ENCODE data around the gene FLNC. TPM values are rescaled to one million over a fixed set of nuclear protein-coding genes. Genes with fewer than 3 reads are reported as not detected.

FLNC gene
- polyA plus RNA-seq, 2 of the 4 experiments (the other 2 are of a cell fraction) = 0.43 to 3.4 TPM

DNA sequence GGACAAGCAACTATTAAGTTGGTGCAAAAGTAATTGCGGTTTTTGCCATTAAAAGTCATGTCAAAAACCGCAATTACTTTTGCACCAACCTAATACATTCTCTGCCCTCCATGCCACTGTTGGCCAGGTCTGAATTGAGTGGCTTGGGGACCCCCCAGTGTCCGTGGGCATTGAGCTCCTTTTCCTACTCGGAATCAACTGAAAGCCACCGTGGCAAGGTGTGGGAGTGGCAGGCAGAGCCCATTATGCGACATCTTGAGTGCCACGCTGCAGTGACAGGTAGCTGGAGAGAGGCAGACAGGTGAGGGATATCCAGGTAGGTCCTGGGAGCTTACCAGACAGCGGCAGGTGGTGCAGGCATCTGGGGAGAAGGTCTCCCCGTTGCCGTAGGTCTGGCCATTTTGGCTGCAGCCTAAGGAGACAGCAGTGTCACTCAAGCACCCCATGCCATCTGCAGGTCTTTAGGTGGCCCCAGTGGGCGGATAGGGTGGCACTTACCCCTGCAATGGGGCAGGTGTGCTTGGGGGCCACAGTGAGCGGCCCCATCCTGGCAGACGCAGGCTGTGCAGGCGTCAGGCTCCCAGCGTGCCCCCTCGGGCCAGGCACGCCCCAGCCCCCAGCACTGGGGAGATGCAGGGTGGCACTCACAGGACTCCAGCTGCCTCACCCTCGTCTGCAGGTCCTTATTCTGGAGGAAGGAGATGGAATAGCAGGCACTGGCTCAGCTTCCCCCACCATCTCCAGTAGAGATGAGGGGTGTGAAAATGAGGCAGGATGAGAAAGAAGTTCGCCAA lies 76.8 kb downstream of the FLNC start:
- ChIA-PET POLR2A (no interaction called here), CTCF (interaction anchor here (1.0 to 1.5 kb wide), 3 partner anchors 181 to 304 kb away, joined by 3 read pairs; no protein-coding TSS in a partner anchor)

More for the DNA sequence above, 76.8 kb downstream of the FLNC start:
- no peak overlapping the region for H3K4me2 ChIP-seq
- no peak overlapping the region for H3K27ac ChIP-seq
- H3K4me1 ChIP-seq = peaks cover 16% of the 10 kb centered on the region; the same call in 1 of the 3 replicates
- ATAC-seq = no peak
- 36% methylated on average over 13 of the region's 19 CpGs for WGBS (ENCODE audit: missing lambda C conversion rate)
- no peak overlapping the region for H3K4me3 ChIP-seq
- DNase-seq (ENCODE audit: low read depth in 1 of 2, low spot score in 1 of 2) = no peak
- FAIRE-seq = no peak
- H3K9me3 ChIP-seq = no peaks in the 10 kb centered on the region
- TF ChIP-seq, protein P1, sequence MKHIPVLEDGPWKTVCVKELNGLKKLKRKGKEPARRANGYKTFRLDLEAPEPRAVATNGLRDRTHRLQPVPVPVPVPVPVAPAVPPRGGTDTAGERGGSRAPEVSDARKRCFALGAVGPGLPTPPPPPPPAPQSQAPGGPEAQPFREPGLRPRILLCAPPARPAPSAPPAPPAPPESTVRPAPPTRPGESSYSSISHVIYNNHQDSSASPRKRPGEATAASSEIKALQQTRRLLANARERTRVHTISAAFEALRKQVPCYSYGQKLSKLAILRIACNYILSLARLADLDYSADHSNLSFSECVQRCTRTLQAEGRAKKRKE (CRISPR knock-in tag; IDR thresholded peaks at IDR 0.05; ENCODE audit: low read depth) = no peak
- TF ChIP-seq, protein P2, sequence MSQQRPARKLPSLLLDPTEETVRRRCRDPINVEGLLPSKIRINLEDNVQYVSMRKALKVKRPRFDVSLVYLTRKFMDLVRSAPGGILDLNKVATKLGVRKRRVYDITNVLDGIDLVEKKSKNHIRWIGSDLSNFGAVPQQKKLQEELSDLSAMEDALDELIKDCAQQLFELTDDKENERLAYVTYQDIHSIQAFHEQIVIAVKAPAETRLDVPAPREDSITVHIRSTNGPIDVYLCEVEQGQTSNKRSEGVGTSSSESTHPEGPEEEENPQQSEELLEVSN (IDR thresholded peaks at IDR 0.05; ENCODE audit: borderline replicate concordance, low read depth) = no peak
- TF ChIP-seq EHMT2 (IDR thresholded peaks at IDR 0.05; ENCODE audit: low read depth) (no peak), KDM5A (IDR thresholded peaks at IDR 0.05) (no peak), ZC3H11A (IDR thresholded peaks at IDR 0.05) (no peak), PHF8 (IDR thresholded peaks at IDR 0.05; ENCODE audit: borderline replicate concordance, low read depth) (no peak), HOXA7 (CRISPR knock-in tag; IDR thresholded peaks at IDR 0.05) (no peak), NPAS2 (CRISPR knock-in tag; IDR thresholded peaks at IDR 0.05; ENCODE audit: borderline replicate concordance) (no peak), ESRRA (IDR thresholded peaks at IDR 0.05; ENCODE audit: borderline replicate concordance, low read length) (no peak), NR3C1 (IDR thresholded peaks at IDR 0.05) (no peak), POLR2A (IDR thresholded peaks at IDR 0.05; ENCODE audit: low read length) (no peak), MAZ (IDR thresholded peaks at IDR 0.05; ENCODE audit: borderline replicate concordance, low read depth, low read length) (no peak), CHD2 (IDR thresholded peaks at IDR 0.05; ENCODE audit: low read length, partially characterized antibody) (no peak), HOXB13 (CRISPR knock-in tag; IDR thresholded peaks at IDR 0.05; ENCODE audit: low read depth) (no peak), RNF2 (IDR thresholded peaks at IDR 0.05; ENCODE audit: borderline replicate concordance, low read depth) (no peak)
- TF ChIP-seq, protein P3, sequence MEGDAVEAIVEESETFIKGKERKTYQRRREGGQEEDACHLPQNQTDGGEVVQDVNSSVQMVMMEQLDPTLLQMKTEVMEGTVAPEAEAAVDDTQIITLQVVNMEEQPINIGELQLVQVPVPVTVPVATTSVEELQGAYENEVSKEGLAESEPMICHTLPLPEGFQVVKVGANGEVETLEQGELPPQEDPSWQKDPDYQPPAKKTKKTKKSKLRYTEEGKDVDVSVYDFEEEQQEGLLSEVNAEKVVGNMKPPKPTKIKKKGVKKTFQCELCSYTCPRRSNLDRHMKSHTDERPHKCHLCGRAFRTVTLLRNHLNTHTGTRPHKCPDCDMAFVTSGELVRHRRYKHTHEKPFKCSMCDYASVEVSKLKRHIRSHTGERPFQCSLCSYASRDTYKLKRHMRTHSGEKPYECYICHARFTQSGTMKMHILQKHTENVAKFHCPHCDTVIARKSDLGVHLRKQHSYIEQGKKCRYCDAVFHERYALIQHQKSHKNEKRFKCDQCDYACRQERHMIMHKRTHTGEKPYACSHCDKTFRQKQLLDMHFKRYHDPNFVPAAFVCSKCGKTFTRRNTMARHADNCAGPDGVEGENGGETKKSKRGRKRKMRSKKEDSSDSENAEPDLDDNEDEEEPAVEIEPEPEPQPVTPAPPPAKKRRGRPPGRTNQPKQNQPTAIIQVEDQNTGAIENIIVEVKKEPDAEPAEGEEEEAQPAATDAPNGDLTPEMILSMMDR (IDR thresholded peaks at IDR 0.05) = no peak
- TF ChIP-seq, protein P4, sequence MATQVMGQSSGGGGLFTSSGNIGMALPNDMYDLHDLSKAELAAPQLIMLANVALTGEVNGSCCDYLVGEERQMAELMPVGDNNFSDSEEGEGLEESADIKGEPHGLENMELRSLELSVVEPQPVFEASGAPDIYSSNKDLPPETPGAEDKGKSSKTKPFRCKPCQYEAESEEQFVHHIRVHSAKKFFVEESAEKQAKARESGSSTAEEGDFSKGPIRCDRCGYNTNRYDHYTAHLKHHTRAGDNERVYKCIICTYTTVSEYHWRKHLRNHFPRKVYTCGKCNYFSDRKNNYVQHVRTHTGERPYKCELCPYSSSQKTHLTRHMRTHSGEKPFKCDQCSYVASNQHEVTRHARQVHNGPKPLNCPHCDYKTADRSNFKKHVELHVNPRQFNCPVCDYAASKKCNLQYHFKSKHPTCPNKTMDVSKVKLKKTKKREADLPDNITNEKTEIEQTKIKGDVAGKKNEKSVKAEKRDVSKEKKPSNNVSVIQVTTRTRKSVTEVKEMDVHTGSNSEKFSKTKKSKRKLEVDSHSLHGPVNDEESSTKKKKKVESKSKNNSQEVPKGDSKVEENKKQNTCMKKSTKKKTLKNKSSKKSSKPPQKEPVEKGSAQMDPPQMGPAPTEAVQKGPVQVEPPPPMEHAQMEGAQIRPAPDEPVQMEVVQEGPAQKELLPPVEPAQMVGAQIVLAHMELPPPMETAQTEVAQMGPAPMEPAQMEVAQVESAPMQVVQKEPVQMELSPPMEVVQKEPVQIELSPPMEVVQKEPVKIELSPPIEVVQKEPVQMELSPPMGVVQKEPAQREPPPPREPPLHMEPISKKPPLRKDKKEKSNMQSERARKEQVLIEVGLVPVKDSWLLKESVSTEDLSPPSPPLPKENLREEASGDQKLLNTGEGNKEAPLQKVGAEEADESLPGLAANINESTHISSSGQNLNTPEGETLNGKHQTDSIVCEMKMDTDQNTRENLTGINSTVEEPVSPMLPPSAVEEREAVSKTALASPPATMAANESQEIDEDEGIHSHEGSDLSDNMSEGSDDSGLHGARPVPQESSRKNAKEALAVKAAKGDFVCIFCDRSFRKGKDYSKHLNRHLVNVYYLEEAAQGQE (IDR thresholded peaks at IDR 0.05) = no peak
- TF ChIP-seq, protein P5, sequence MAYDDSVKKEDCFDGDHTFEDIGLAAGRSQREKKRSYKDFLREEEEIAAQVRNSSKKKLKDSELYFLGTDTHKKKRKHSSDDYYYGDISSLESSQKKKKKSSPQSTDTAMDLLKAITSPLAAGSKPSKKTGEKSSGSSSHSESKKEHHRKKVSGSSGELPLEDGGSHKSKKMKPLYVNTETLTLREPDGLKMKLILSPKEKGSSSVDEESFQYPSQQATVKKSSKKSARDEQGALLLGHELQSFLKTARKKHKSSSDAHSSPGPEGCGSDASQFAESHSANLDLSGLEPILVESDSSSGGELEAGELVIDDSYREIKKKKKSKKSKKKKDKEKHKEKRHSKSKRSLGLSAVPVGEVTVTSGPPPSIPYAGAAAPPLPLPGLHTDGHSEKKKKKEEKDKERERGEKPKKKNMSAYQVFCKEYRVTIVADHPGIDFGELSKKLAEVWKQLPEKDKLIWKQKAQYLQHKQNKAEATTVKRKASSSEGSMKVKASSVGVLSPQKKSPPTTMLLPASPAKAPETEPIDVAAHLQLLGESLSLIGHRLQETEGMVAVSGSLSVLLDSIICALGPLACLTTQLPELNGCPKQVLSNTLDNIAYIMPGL (CRISPR knock-in tag; IDR thresholded peaks at IDR 0.05; ENCODE audit: borderline replicate concordance) = no peak
- TF ChIP-seq, protein P6, sequence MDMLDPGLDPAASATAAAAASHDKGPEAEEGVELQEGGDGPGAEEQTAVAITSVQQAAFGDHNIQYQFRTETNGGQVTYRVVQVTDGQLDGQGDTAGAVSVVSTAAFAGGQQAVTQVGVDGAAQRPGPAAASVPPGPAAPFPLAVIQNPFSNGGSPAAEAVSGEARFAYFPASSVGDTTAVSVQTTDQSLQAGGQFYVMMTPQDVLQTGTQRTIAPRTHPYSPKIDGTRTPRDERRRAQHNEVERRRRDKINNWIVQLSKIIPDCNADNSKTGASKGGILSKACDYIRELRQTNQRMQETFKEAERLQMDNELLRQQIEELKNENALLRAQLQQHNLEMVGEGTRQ (IDR thresholded peaks at IDR 0.05) = no peak

Other genes with a start within 250 kb of the FLNC start
- gene GARIN1A, start 158.1 kb upstream of the FLNC start, polyA plus RNA-seq (2011; rRNA removed) = 0.37 and 0.46 TPM in 2 replicates
- 0.30 to 0.49 TPM (median 0.43 TPM) in 3 replicates for gene GARIN1A, start 158.1 kb upstream of the FLNC start, polyA plus RNA-seq (2017; fragmentation: RNase III; extraction: RNeasy Plus Mini Kit Qiagen cat#74134 plus additional on column Dnase treatment)
- gene CALU, start 91.0 kb upstream of the FLNC start, polyA plus RNA-seq (2011; rRNA removed) = 182 and 233 TPM in 2 replicates
- 186 to 198 TPM (median 192 TPM) in 3 replicates for gene CALU, start 91.0 kb upstream of the FLNC start, polyA plus RNA-seq (2017; fragmentation: RNase III; extraction: RNeasy Plus Mini Kit Qiagen cat#74134 plus additional on column Dnase treatment)
- not detected in 2 replicates for gene OPN1SW, start 54.6 kb upstream of the FLNC start, polyA plus RNA-seq (2011; rRNA removed)
- gene OPN1SW, start 54.6 kb upstream of the FLNC start, polyA plus RNA-seq (2017; fragmentation: RNase III; extraction: RNeasy Plus Mini Kit Qiagen cat#74134 plus additional on column Dnase treatment) = not detected in 3 replicates
- 5.4 and 5.6 TPM in 2 replicates for gene CCDC136, start 38.4 kb upstream of the FLNC start, polyA plus RNA-seq (2011; rRNA removed)
- gene CCDC136, start 38.4 kb upstream of the FLNC start, polyA plus RNA-seq (2017; fragmentation: RNase III; extraction: RNeasy Plus Mini Kit Qiagen cat#74134 plus additional on column Dnase treatment) = 3.6 to 7.3 TPM (median 4.7 TPM) in 3 replicates
- gene ATP6V1F, start 32.5 kb downstream of the FLNC start, polyA plus RNA-seq (2011; rRNA removed) = 155 and 180 TPM in 2 replicates
- 201 to 230 TPM (median 229 TPM) in 3 replicates for gene ATP6V1F, start 32.5 kb downstream of the FLNC start, polyA plus RNA-seq (2017; fragmentation: RNase III; extraction: RNeasy Plus Mini Kit Qiagen cat#74134 plus additional on column Dnase treatment)
- gene KCP, start 80.3 kb downstream of the FLNC start, polyA plus RNA-seq (2011; rRNA removed) = 0.05 TPM in 1 of 2 replicates, not detected in the other
- gene KCP, start 80.3 kb downstream of the FLNC start, polyA plus RNA-seq (2017; fragmentation: RNase III; extraction: RNeasy Plus Mini Kit Qiagen cat#74134 plus additional on column Dnase treatment) = 0.07 to 0.18 TPM (median 0.14 TPM) in 3 replicates
- 5.5 and 6.5 TPM in 2 replicates for gene IRF5, start 107.5 kb downstream of the FLNC start, polyA plus RNA-seq (2011; rRNA removed)
- gene IRF5, start 107.5 kb downstream of the FLNC start, polyA plus RNA-seq (2017; fragmentation: RNase III; extraction: RNeasy Plus Mini Kit Qiagen cat#74134 plus additional on column Dnase treatment) = 6.1 to 9.7 TPM (median 8.7 TPM) in 3 replicates
- gene TNPO3, start 224.7 kb downstream of the FLNC start, polyA plus RNA-seq (2011; rRNA removed) = 66.9 and 72.9 TPM in 2 replicates
- 43.2 to 44.4 TPM (median 43.2 TPM) in 3 replicates for gene TNPO3, start 224.7 kb downstream of the FLNC start, polyA plus RNA-seq (2017; fragmentation: RNase III; extraction: RNeasy Plus Mini Kit Qiagen cat#74134 plus additional on column Dnase treatment)